ENCODE results near the gene IL12RB1. TPM values are rescaled to one million over a fixed set of nuclear protein-coding genes. Genes with fewer than 3 reads are reported as not detected.
"Not testable (repeated sequence)": the region's sequence is repeated elsewhere in the genome, so short reads cannot be mapped to it uniquely, and the experiment has no call there.

IL12RB1 gene
- polyA plus RNA-seq, 6 donors from 2014 or later: 5.8 to 15.8 (median 8.1) TPM

GRCh38 chr19:18091217-18091608, 4.5 kb upstream of the IL12RB1 start:
- Mint-ChIP-seq H3K4me1 (peaks cover 42 to 78% (median 46%) of the 10 kb centered on the region in 3 donors), H3K27me3 (no peaks in the 10 kb centered on the region), H3K9me3 (no peaks in the 10 kb centered on the region), H3K36me3 (no peaks in the 10 kb centered on the region), H3K27ac (peak overlapping the region; percentile 96 to 98 (median 97)), H3K4me3 (peak overlapping the region; percentile 53 to 87 (median 64))
- DNase-seq (peak; percentile 82), ATAC-seq (ENCODE audit: low read depth in 2 of 2) (peak; percentile 78 to 85)

- no peaks in the 10 kb centered on the region for H3K9me3 Mint-ChIP-seq
- DNase-seq (no peak), ATAC-seq (ENCODE audit: low read depth in 2 of 2) (no peak)
- peak overlapping the region; percentile 53 to 87 (median 64) for H3K4me3 Mint-ChIP-seq
- no peaks in the 10 kb centered on the region for H3K36me3 Mint-ChIP-seq
- H3K27me3 Mint-ChIP-seq: no peaks in the 10 kb centered on the region
- peaks cover 42 to 76% (median 46%) of the 10 kb centered on the region in 3 donors for H3K4me1 Mint-ChIP-seq
- peak overlapping the region; percentile 96 to 98 (median 97) for H3K27ac Mint-ChIP-seq
Measured at GRCh38 chr19:18090545-18091216, 3.9 kb upstream of the IL12RB1 start.

DNA sequence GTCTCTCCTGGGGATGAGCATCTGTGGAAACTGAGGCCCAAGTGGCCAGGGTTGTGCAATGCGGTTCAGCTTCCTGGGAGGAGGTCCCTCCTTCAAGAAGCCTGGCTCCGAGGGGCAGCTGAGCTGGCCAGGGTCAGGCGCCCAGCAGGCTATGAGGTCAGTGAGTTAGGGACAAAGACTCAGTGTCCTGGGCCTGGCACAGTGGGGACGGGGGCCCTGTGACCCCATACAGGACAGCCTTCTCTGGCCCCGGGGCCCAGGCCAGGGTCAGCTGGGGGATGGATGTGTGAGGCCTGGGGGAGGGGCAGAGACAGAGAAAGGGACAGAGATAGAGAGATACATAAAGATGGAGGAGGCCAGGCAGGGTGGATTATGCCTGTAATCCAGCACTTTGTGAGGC, 3.0 kb upstream of the IL12RB1 start:
- Mint-ChIP-seq H3K27ac (peak overlapping the region; percentile 16 to 98 (median 96)), H3K9me3 (no peaks in the 10 kb centered on the region), H3K4me1 (peaks cover 46 to 71% (median 46%) of the 10 kb centered on the region in 3 donors), H3K27me3 (no peaks in the 10 kb centered on the region), H3K36me3 (no peaks in the 10 kb centered on the region), H3K4me3 (peak overlapping the region in 5 of 8 donors; percentile 65 to 85 (median 76))
- no peak for ATAC-seq (ENCODE audit: low read depth in 2 of 2)
- no peak for DNase-seq

DNA sequence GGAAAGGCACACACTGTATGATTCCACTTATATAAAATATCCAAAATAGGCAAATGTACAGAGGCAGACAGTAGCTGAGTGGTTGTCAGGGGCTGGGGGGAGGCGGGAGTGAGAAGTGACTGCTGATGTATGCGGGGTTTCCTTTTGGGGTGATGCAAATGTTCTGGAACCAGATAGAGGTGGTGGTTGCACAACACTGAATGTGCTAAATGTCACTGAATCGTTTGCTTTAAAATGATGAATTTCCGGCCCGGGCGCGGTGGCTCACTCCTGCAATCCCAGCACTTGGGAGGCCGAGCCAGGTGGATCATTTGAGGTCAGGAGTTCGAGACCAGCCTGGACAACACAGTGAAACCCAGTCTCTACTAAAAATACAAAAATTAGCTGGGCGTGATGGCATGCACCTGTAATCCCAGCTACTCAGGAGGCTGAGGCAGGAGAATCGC, 2.4 kb upstream of the IL12RB1 start:
- not testable (repeated sequence) for H3K36me3 Mint-ChIP-seq

DNA sequence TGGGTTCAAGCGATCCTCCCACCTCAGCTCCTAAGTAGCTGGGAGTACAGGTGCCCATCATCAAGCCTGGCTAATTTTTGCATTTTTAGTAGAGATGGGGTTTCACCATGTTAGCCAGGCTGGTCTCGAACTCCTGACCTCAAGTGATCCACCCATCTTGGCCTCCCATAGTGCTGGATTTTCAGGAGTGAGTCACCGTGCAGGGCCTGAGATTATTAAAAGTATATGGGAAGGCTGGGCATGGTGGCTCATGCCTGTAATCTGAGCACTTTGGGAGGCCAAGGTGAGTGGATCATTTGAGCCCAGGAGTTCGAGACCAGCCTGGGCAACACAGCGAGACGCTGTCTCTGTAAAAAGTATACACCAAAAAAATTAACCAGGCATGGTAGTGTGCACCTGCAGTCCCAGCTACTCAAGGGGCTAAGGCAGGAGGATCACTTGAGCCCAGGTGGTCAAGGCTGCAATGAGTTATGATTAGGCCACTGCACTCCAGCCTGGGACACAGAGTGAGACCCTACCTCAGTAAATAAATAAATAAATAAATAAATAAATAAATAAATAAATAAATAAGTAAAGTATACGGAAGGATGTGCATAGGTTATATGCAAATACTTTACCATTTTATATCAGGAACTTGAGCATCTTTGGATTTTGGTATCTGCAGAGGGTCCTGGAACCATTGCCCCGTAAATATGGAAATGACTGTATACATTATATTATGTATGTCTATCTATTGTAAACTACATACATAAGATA, 854 bp downstream of the IL12RB1 start:
- H3K4me1 Mint-ChIP-seq: peaks cover 50 to 55% (median 54%) of the 10 kb centered on the region in 3 donors
- H3K9me3 Mint-ChIP-seq: peaks cover 0 to 9% (median 0%) of the 10 kb centered on the region in 7 donors
- H3K36me3 Mint-ChIP-seq: peaks cover 10 to 21% of the 10 kb centered on the region in 2 donors
- DNase-seq (no peak), ATAC-seq (ENCODE audit: low read depth in 2 of 2) (no peak)
- peak overlapping the region in 5 of 6 donors; percentile 93 to 98 (median 96) for H3K27ac Mint-ChIP-seq
- H3K27me3 Mint-ChIP-seq: no peaks in the 10 kb centered on the region
- H3K4me3 Mint-ChIP-seq: peak overlapping the region; percentile 85 to 96 (median 93)

More for the DNA sequence above, 2.4 kb upstream of the IL12RB1 start:
- peaks cover 51 to 75% (median 52%) of the 10 kb centered on the region in 3 donors for H3K4me1 Mint-ChIP-seq
- not testable (repeated sequence) for H3K9me3 Mint-ChIP-seq, H3K27me3 Mint-ChIP-seq
- ATAC-seq (ENCODE audit: low read depth in 2 of 2) (peak; percentile 65 to 69), DNase-seq (peak; percentile 42)
- peak overlapping the region; percentile 76 to 98 (median 95) for H3K27ac Mint-ChIP-seq
- peak overlapping the region; percentile 56 to 85 (median 74) for H3K4me3 Mint-ChIP-seq

- Mint-ChIP-seq H3K9me3 (peaks cover 0 to 9% (median 0%) of the 10 kb centered on the region in 7 donors), H3K27me3 (no peaks in the 10 kb centered on the region), H3K27ac (peak overlapping the region in 1 of 6 donors; percentile 67), H3K4me3 (peak overlapping the region in 2 of 8 donors; percentile 22 to 31), H3K4me1 (peaks cover 32 to 37% (median 36%) of the 10 kb centered on the region in 3 donors), H3K36me3 (peaks cover 10 to 21% of the 10 kb centered on the region in 2 donors)
- DNase-seq: no peak
- ATAC-seq (ENCODE audit: low read depth in 2 of 2): no peak
Measured at GRCh38 chr19:18083929-18084684, 2.6 kb downstream of the IL12RB1 start.

GRCh38 chr19:18074192-18074591, 12.5 kb downstream of the IL12RB1 start:
- DNase-seq: no peak
- H3K27me3 Mint-ChIP-seq: no peaks in the 10 kb centered on the region
- no peak overlapping the region for H3K27ac Mint-ChIP-seq
- peaks cover 0 to 6% (median 0%) of the 10 kb centered on the region in 3 donors for H3K4me1 Mint-ChIP-seq
- H3K9me3 Mint-ChIP-seq: no peaks in the 10 kb centered on the region
- H3K36me3 Mint-ChIP-seq: peaks cover 0 to 7% of the 10 kb centered on the region in 2 donors
- no peak for ATAC-seq (ENCODE audit: low read depth in 2 of 2)
- H3K4me3 Mint-ChIP-seq: no peak overlapping the region

- Mint-ChIP-seq H3K27ac (peak overlapping the region in 2 of 6 donors; percentile 56 to 71), H3K9me3 (no peaks in the 10 kb centered on the region), H3K4me1 (peaks cover 0 to 6% (median 0%) of the 10 kb centered on the region in 3 donors), H3K36me3 (peaks cover 0 to 7% of the 10 kb centered on the region in 2 donors), H3K4me3 (no peak overlapping the region), H3K27me3 (no peaks in the 10 kb centered on the region)
- ATAC-seq (ENCODE audit: low read depth in 2 of 2) (no peak), DNase-seq (no peak)
Measured at GRCh38 chr19:18073197-18073596, 13.5 kb downstream of the IL12RB1 start.

DNA sequence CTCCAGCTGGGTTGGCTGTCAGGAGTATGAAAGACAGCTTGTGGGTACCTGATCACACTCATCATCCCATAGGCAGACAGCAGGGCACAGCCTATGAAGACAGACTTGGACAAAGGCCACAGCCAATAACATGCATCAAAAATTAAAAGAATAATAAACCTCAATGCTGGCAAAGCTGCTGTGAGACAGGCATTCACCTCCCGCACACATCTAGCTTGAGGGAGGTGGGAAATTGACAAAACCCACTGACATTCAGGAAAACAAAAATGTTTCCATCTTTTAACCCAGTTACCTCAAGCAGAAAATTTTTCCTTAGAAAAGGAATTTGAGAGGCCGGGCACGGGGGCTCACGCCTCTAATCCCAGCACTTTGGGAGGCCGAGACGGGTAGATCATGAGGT, 14.4 kb downstream of the IL12RB1 start:
- Mint-ChIP-seq H3K4me3 (no peak overlapping the region), H3K27ac (no peak overlapping the region)

DNA sequence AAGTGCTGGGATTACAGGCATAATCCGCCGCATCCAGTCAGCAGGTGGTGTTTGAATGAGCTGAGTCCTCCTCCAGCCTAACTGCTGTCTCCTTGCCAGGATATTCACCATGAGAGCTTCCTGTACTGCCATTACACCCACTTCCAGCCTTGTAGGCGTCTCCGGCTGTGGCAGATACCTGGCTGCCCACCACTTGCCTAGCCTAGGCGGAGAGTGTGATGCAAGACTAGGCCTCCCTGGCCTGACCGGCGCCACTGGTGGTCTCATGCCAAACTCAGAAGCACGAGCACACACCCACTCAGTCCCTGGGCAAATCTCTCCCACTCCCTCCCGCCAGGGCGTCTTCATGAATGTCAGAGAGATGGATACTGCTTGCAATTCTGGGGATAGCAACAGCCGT, 16.6 kb downstream of the IL12RB1 start:
- Mint-ChIP-seq H3K4me3 (no peak overlapping the region), H3K27ac (no peak overlapping the region), H3K27me3 (no peaks in the 10 kb centered on the region), H3K36me3 (peaks cover 0 to 7% of the 10 kb centered on the region in 2 donors), H3K4me1 (peaks cover 0 to 6% (median 0%) of the 10 kb centered on the region in 3 donors), H3K9me3 (no peaks in the 10 kb centered on the region)
- ATAC-seq (ENCODE audit: low read depth in 2 of 2) (no peak), DNase-seq (no peak)

More for the DNA sequence above, 14.4 kb downstream of the IL12RB1 start:
- ATAC-seq (ENCODE audit: low read depth in 2 of 2) (no peak), DNase-seq (no peak)
- Mint-ChIP-seq H3K4me1 (peaks cover 0 to 6% (median 0%) of the 10 kb centered on the region in 3 donors), H3K27me3 (no peaks in the 10 kb centered on the region), H3K9me3 (no peaks in the 10 kb centered on the region), H3K36me3 (peaks cover 0 to 7% of the 10 kb centered on the region in 2 donors)

DNA sequence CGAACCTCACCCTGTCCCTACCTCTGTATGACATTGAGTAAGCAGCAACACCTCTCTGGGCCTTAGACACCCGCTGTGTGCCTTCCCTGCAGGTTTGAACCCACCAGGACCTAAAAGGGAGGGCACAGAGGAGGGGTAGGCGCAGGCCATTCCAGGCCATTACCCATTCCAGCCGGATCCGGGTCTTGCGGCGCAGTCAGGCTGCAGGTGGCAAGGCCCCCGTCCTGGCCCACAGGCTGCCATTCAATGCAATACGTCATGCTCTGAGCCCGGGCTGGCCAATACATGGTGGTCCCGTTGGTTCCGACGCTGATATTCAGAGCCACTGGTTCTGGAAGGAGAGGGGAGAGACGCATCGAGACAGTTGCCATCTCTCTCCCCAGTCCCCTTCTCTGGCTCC, 17.4 kb downstream of the IL12RB1 start:
- Mint-ChIP-seq H3K36me3 (peaks cover 0 to 7% of the 10 kb centered on the region in 2 donors), H3K27me3 (no peaks in the 10 kb centered on the region), H3K4me3 (peak overlapping the region in 1 of 8 donors; percentile 16), H3K9me3 (no peaks in the 10 kb centered on the region), H3K4me1 (peaks cover 0 to 6% (median 0%) of the 10 kb centered on the region in 3 donors), H3K27ac (no peak overlapping the region)
- DNase-seq (no peak), ATAC-seq (ENCODE audit: low read depth in 2 of 2) (no peak)

DNA sequence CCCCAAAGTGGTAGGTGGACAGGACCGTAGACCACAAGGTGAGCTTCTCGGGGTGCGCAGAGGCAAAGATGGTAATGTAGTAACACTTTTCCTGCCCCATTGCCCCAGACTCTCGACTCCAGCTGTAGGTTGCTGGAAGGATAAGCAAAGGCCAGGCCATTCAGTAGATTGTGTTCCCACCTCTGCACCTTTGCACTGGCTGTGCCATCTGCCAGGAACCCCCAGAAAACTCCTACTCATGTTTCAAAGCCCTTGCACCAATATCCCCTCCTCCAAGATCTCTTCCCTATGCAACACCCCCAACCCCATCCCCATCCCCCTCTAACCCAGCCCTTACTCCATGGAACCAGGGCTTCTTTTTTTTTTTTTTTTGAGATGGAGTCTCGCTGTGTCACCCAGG, 18.3 kb downstream of the IL12RB1 start:
- peaks cover 0 to 5% (median 4%) of the 10 kb centered on the region in 3 donors for H3K4me1 Mint-ChIP-seq
- peak overlapping the region in 1 of 6 donors; percentile 16 for H3K27ac Mint-ChIP-seq
- no peaks in the 10 kb centered on the region for H3K9me3 Mint-ChIP-seq
- no peaks in the 10 kb centered on the region for H3K27me3 Mint-ChIP-seq
- ATAC-seq (ENCODE audit: low read depth in 2 of 2) (no peak), DNase-seq (no peak)
- H3K4me3 Mint-ChIP-seq: no peak overlapping the region
- H3K36me3 Mint-ChIP-seq: peaks cover 0 to 4% of the 10 kb centered on the region in 2 donors

- Mint-ChIP-seq H3K27ac (no peak overlapping the region), H3K4me1 (peaks cover 3 to 7% (median 5%) of the 10 kb centered on the region in 3 donors), H3K4me3 (peak overlapping the region in 1 of 8 donors; percentile 23), H3K9me3 (no peaks in the 10 kb centered on the region), H3K27me3 (no peaks in the 10 kb centered on the region), H3K36me3 (no peaks in the 10 kb centered on the region)
- ATAC-seq (ENCODE audit: low read depth in 2 of 2): no peak
- DNase-seq: no peak
Measured at GRCh38 chr19:18065173-18065495, 21.6 kb downstream of the IL12RB1 start.
